Hepatocyte (in vitro differentiated cells): Measurements from ENCODE around the gene ELAVL2.

Experiments used
- EZH2phosphoT487 ChIP-seq: fragments of 200-600 bp; sonication (generic); IDR thresholded peaks from one replicate; pipeline ENCODE4 v1.6.1; 2018; ENCODE audit warnings: antibody characterized with exemption, mild to moderate bottlenecking, low read depth, moderate library complexity; ENCODE audit not compliant: unreplicated experiment, severe bottlenecking
- TF ChIP-seq, protein P1 (sequence below): fragments of 200-600 bp; sonication (generic); IDR thresholded peaks from 2 replicates; pipeline ENCODE4 v1.5.1; 2016; ENCODE audit warnings: antibody characterized with exemption, mild to moderate bottlenecking; ENCODE audit not compliant: poor library complexity

DNA sequence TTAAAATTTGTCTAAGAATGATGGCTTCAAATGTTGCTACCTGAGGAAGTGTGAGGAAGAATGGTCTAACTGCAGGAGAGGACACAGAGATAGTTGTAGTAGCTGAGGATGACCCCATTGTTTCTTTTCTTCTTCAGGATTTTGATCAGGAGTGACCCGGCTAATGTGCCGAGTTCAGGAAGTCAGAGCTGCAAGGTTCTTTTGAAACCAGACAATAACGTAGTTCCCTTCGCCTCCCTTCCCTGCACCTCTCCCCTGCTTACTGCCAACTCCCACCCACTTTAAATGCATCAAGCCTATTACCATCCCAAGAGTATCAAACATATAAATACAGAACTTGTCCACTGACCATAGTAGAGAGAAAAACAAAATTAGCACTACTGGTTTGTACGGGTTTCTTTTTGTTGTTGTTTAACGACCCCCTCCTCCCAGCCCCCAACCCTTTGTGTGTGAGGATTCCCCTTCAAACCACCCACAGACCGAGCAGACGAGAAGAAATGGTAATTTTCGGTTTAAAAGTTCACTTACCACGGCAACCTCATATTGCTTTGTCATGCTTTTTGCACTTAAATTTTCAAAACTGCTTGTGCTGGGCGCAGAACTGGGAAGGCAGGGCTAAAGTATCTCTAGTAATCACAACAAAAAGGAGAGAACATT, 23.5 kb upstream of the ELAVL2 start:
- TF ChIP-seq, protein P1, sequence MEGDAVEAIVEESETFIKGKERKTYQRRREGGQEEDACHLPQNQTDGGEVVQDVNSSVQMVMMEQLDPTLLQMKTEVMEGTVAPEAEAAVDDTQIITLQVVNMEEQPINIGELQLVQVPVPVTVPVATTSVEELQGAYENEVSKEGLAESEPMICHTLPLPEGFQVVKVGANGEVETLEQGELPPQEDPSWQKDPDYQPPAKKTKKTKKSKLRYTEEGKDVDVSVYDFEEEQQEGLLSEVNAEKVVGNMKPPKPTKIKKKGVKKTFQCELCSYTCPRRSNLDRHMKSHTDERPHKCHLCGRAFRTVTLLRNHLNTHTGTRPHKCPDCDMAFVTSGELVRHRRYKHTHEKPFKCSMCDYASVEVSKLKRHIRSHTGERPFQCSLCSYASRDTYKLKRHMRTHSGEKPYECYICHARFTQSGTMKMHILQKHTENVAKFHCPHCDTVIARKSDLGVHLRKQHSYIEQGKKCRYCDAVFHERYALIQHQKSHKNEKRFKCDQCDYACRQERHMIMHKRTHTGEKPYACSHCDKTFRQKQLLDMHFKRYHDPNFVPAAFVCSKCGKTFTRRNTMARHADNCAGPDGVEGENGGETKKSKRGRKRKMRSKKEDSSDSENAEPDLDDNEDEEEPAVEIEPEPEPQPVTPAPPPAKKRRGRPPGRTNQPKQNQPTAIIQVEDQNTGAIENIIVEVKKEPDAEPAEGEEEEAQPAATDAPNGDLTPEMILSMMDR: no peak
- no peak for TF ChIP-seq EZH2phosphoT487
